NB4 (cell line): Measurements from ENCODE around the gene C6orf141.
A peak's percentile ranks its signal among the peaks of the same experiment; 100 is the strongest.

Experiments used
- DNase-seq: peaks from one replicate; pipeline ENCODE4 v3.0.0; 2010; ENCODE audit warnings: low read depth
- H3K4me3 ChIP-seq: one replicate; pipeline ENCODE4 v1.5.1; 2011; ENCODE audit warnings: mild to moderate bottlenecking, low read depth, low read length, moderate library complexity
- CTCF ChIP-seq: IDR thresholded peaks from one replicate; pipeline ENCODE4 v1.5.1; 2012; ENCODE audit warnings: low read depth, low read length
- MAX ChIP-seq: IDR thresholded peaks from 2 replicates; pipeline ENCODE4 v1.6.1; 2011; ENCODE audit warnings: low read depth, low read length
- MYC ChIP-seq: IDR thresholded peaks from 2 replicates; pipeline ENCODE4 v1.6.1; 2011; ENCODE audit warnings: low read depth, low read length
- POLR2A ChIP-seq: IDR thresholded peaks from 2 replicates; pipeline ENCODE4 v1.6.1; 2011; ENCODE audit warnings: mild to moderate bottlenecking; ENCODE audit not compliant: insufficient read length; ENCODE audit errors: extremely low read depth

The C6orf141 gene

GRCh38 chr6:49541210-49541724 is 9.2 kb upstream of the C6orf141 start:
- H3K4me3 ChIP-seq, result no peak overlapping the region
- TF ChIP-seq POLR2A (no peak), MAX (no peak), CTCF (no peak), MYC (no peak)
- peak; percentile 37 for DNase-seq

GRCh38 chr6:49541936-49542335 is 8.5 kb upstream of the C6orf141 start:
- no peak for DNase-seq
- TF ChIP-seq POLR2A, result no peak
- TF ChIP-seq MAX, result no peak
- TF ChIP-seq MYC, result no peak
- TF ChIP-seq CTCF, result no peak
- no peak overlapping the region for H3K4me3 ChIP-seq

GRCh38 chr6:49543087-49543858 is 7.2 kb upstream of the C6orf141 start:
- H3K4me3 ChIP-seq, result no peak overlapping the region
- DNase-seq, result peak; percentile 32
- TF ChIP-seq MAX (0 out of 2 replicates have a peak, but pooled peaks have one; percentile 4), MYC (no peak), POLR2A (no peak), CTCF (no peak)

GRCh38 chr6:49546331-49546730 is 4.1 kb upstream of the C6orf141 start:
- no peak overlapping the region for H3K4me3 ChIP-seq
- DNase-seq, result no peak
- TF ChIP-seq CTCF, result no peak
- no peak for TF ChIP-seq POLR2A
- no peak for TF ChIP-seq MAX
- TF ChIP-seq MYC, result no peak

- TF ChIP-seq MYC, result no peak
- no peak for TF ChIP-seq CTCF
- no peak for TF ChIP-seq POLR2A
- TF ChIP-seq MAX, result no peak
- no peak overlapping the region for H3K4me3 ChIP-seq
- DNase-seq, result no peak
Observed at GRCh38 chr6:49548613-49549304, 1.7 kb upstream of the C6orf141 start.
